22Rv1 (cell line): ENCODE results near the gene COL9A3.

Experiments
- H3K27ac ChIP-seq: fragments of 450-650 bp; 2 replicates; pipeline ENCODE4 v1.5.1; 2017
- CTCF ChIP-seq: fragments of 450-650 bp; IDR thresholded peaks from 2 replicates; pipeline ENCODE4 v1.5.1; 2017; ENCODE audit warnings: mild to moderate bottlenecking
- ZFX ChIP-seq: fragments of 450-650 bp; IDR thresholded peaks from 2 replicates; pipeline ENCODE4 v1.6.1; 2017; ENCODE audit warnings: antibody characterized with exemption, borderline replicate concordance

The COL9A3 gene

GRCh38 chr20:62816884-62817873 lies at the start of gene COL9A3:
TSS of gene COL9A3 (plus strand) at chr20:62817050. CDS start at chr20:62817065, 15 bp downstream.
- no peak within 1 kb of the TSS for H3K27ac ChIP-seq

GRCh38 chr20:62768234-62768546 lies 48.7 kb upstream of the COL9A3 start:
- H3K27ac ChIP-seq = no peak overlapping the region

More at GRCh38 chr20:62816884-62817873, at the start of gene COL9A3:
- no peak for TF ChIP-seq CTCF
- TF ChIP-seq ZFX = no peak

GRCh38 chr20:62768551-62769287 lies 48.1 kb upstream of the COL9A3 start:
- no peak for TF ChIP-seq ZFX
- no peak for TF ChIP-seq CTCF
- H3K27ac ChIP-seq = no peak overlapping the region

More at GRCh38 chr20:62768234-62768546, 48.7 kb upstream of the COL9A3 start:
- TF ChIP-seq ZFX (no peak), CTCF (no peak)

DNA sequence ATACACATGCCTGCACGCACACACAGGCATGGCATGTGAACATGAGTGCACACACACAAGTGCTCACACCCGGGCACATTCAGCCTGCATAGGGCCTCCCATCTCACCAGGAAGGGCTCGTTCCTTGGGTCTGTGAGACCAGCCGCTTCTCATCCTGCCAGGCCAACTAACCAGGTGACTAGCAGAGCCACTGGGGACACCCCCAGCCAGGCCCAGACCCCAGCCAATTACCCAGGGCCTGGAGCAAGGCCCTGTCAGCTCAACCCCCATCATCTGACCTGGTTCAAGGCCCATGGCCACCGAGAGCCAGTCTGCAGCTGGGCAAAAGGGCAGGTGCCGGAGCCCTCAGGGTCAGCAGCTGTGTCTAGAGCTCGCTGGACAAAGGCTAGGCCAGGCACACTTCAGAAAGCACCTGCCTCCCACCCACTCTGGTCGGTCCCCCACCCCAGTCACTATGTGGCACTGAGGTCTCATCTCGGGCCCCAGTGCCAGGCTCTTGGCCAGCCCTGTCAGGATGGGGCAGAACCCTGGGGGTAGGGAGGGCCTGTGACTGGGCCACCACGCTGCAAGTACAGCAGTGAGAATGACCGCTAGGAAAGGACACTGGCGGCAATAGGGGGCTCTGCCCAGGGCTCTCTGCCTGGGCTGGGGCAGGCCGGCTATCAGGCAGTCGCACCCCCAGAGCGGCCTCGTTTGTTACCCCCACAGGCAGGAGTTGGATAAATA lies 47.3 kb upstream of the COL9A3 start:
- no peak overlapping the region for H3K27ac ChIP-seq
- TF ChIP-seq CTCF (no peak), ZFX (no peak)

DNA sequence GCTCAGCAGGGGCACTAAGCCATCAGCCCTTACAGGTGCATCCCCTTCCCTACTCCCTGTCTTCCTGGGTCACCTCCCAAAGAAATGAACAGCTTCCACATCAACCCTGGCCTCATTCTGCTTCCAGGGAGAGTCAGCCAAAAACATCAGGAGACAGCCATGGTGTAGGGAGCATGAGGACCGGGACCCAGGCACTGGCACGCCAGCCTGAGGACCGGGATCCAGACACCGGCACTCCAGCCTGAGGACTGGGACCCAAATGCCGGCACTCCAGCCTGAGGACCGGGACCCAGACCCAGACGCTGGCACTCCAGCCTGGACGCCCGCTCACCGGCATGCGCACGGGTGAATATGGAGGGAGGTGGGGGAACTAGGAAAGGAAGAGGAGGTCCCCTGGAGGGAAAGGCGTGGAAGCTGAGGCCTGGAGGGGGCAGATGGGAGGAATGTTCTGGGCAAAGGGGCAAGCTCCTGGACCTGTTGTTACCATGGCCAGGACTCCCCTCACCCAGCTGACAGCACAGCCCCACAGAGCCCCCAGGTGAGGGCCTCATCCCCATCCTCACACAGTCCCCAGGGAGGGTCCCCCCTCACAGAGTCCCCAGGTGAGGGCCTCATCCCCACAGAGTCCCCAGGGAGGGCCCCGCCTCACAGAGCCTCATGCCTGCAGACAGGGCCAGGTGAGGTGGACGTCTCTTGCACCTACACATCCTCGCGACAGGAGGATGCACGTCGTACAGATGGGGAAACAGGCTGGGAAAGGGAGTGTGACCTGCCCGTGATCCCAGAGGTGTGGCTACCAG lies 46.5 kb upstream of the COL9A3 start:
- no peak overlapping the region for H3K27ac ChIP-seq
- no peak for TF ChIP-seq CTCF
- TF ChIP-seq ZFX = no peak

- no peak overlapping the region for H3K27ac ChIP-seq
- TF ChIP-seq ZFX (no peak), CTCF (no peak)
Measured at GRCh38 chr20:62770916-62771315, 45.9 kb upstream of the COL9A3 start.
